T-helper 2 cell treated with Interferon-gamma antibody and Interleukin-4, amounts not matched to agents 5 μg/mL and 100 μg/mL, for 36 hours (primary cell): Measurements from ENCODE around the gene TMA7B.

Experiments
- DNase-seq: peaks from one replicate; pipeline ENCODE4 v3.0.0; 2021; ENCODE audit warnings: low spot score
- H3K27ac Mint-ChIP-seq: one replicate; pipeline ENCODE4 v1.8.0; 2021; ENCODE audit warnings: mild to moderate bottlenecking, mixed read lengths
- H3K27me3 Mint-ChIP-seq: one replicate; pipeline ENCODE4 v1.8.0; 2021; ENCODE audit warnings: low read depth, mixed read lengths
- H3K36me3 Mint-ChIP-seq: one replicate; pipeline ENCODE4 v1.8.0; 2021; ENCODE audit warnings: low read depth, mixed read lengths
- H3K4me1 Mint-ChIP-seq: one replicate; pipeline ENCODE4 v1.8.0; 2021; ENCODE audit warnings: low read depth, mixed read lengths
- H3K4me3 Mint-ChIP-seq: one replicate; pipeline ENCODE4 v1.8.0; 2022; ENCODE audit warnings: mild to moderate bottlenecking, moderate library complexity, mixed read lengths
- H3K9me3 Mint-ChIP-seq: one replicate; pipeline ENCODE4 v1.8.0; 2021; ENCODE audit warnings: mixed read lengths

TMA7B gene

DNA sequence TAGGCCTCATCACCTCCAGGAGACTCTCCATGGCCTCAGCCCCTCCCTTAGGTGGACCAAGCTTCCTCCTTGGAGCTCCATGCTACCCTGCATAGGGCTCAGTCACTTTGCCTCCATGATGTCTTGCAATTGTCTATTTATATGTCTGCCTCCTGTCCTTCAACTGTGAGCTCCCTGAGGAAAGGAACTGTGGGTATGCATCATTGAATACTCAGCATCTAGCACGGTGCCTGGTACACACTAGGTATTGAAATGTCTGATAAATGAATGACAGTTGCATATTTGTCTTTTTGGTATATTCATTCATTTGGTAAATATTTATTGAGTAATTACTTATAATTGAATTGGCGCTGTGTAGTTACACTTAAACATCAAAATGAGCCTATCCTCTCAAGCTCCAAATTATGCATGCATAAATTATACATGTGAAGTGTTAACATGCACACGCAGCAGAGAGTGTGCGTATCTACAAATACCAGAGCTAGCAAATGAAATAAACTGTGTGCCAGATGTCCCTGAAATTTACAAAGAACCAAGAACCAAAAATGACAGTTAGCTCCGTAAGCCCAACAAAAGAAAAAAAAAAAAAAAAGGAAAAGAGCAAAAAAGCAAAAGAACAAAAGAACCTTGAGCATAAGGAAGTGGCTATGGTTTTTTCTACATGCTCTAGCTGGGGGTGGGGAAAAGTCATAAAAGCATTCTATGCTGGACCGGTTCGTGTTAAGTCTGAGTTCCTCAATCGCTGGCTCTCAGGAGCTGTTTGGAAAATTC, 34.1 kb upstream of the TMA7B start:
- peak overlapping the region; percentile 87 for H3K27ac Mint-ChIP-seq
- no peaks in the 10 kb centered on the region for H3K9me3 Mint-ChIP-seq
- DNase-seq: no peak
- H3K4me1 Mint-ChIP-seq: peaks cover 46% of the 10 kb centered on the region
- no peaks in the 10 kb centered on the region for H3K27me3 Mint-ChIP-seq
- peaks cover 47% of the 10 kb centered on the region for H3K36me3 Mint-ChIP-seq
- no peak overlapping the region for H3K4me3 Mint-ChIP-seq

DNA sequence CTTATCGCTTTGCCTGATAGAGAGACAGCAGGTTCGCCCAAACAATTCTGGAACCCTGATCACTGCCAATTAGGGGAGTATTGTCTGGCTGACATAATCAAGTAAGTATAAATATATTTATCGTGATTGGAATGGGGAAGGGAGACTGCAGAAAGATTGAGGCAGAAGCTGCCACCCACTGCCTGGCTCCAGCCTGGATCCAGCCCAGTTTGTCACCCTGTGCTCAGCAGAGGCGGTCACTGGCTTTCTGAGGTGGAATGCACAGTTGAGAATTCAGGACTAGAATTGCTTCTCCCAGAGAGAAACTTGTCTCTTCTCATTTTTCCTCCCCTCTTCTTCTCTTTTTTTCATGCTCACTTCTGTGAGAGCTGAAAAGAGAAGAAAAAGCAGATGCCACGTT, 33.4 kb upstream of the TMA7B start:
- no peaks in the 10 kb centered on the region for H3K9me3 Mint-ChIP-seq
- H3K4me1 Mint-ChIP-seq: peaks cover 41% of the 10 kb centered on the region
- peaks cover 47% of the 10 kb centered on the region for H3K36me3 Mint-ChIP-seq
- H3K4me3 Mint-ChIP-seq: no peak overlapping the region
- H3K27me3 Mint-ChIP-seq: no peaks in the 10 kb centered on the region
- DNase-seq: no peak
- H3K27ac Mint-ChIP-seq: peak overlapping the region; percentile 87

DNA sequence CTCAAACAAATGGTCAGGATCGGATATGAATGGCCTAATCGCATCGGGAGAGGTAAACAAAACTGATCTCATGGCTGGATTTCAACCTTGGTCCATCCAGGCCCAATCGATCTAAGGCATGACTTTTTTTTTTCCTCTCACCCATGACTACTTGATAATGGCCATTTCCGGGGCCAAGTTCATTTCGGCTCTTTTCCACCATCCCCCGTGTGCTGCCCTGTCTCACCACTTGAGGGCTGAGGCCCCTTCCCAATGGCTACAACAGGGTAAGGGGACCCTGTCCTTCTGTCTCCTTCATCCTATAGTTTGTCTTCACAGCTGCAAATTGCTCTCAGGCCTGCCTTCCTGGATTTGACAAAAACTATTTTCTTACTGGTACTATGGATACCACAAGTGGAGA, 32.7 kb upstream of the TMA7B start:
- Mint-ChIP-seq H3K27me3 (no peaks in the 10 kb centered on the region), H3K36me3 (peaks cover 41% of the 10 kb centered on the region), H3K9me3 (no peaks in the 10 kb centered on the region), H3K27ac (no peak overlapping the region), H3K4me3 (no peak overlapping the region), H3K4me1 (peaks cover 33% of the 10 kb centered on the region)
- DNase-seq: peak; percentile 42

DNA sequence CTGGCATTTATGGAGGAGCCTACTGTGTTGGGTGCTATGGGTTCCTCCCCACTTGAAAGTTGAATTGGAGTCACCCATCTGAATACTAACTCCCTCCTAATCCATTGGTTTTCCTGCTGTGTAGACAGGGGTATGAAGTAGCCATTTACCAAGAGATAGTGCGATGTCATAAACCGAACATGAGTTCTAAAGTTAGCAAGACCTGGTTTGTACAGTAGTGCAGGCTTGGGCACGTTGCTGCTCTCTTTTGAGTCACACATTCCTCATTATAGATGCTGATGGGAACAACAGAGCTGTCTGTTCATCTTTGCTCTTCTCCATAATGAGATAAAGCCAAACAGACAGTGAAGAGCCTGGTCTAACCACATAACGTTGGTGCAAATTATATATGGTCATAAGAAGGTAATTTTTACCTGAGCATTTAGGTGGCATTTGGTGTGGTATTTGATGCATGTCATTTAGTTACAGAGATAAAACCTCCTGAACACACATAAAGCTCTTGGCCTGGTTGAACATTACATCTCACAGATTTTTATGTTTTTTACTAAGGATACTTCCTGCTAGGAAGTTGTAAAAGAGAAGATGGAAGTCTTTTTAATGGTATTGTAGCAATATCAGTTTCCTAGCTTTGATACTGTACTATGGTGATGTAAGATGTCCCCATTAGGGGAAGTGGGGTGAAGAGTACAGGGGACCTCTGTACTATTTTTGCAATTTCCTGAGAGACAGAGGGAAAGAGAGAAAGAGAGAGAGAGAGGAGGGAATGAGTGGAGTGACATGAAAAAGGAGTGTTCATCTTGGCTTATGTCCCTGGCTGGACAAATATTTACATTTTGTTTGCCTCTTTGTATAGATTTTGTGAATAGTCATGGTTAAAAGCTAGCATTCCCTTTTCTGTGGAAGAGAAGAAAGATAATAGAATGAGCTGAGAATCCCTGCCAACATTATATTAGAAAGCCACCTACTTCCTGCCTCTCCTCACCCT, 31.4 kb upstream of the TMA7B start:
- peaks cover 43% of the 10 kb centered on the region for H3K36me3 Mint-ChIP-seq
- H3K27ac Mint-ChIP-seq: no peak overlapping the region
- no peaks in the 10 kb centered on the region for H3K9me3 Mint-ChIP-seq
- no peaks in the 10 kb centered on the region for H3K27me3 Mint-ChIP-seq
- DNase-seq: no peak
- H3K4me1 Mint-ChIP-seq: peaks cover 32% of the 10 kb centered on the region
- H3K4me3 Mint-ChIP-seq: no peak overlapping the region

DNA sequence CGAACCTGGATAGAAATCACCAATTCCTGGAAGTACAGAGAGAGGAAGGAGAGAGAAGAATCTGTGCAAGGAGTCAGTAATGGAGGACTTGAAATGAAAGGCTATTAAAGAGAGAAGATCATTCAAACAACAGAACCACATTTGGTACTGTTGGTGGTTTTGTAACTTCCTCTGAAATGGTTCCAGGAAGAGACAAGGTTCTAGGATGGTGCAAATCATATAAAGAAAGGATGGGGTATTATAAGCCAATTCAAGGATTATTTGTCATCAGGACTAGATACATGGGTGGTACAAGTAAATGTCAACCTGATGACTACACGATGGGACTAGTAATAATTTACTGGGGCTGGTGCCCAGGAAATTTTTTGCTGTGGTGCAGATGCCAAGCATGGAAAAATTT, 28.9 kb upstream of the TMA7B start:
- peaks cover 34% of the 10 kb centered on the region for H3K4me1 Mint-ChIP-seq

DNA sequence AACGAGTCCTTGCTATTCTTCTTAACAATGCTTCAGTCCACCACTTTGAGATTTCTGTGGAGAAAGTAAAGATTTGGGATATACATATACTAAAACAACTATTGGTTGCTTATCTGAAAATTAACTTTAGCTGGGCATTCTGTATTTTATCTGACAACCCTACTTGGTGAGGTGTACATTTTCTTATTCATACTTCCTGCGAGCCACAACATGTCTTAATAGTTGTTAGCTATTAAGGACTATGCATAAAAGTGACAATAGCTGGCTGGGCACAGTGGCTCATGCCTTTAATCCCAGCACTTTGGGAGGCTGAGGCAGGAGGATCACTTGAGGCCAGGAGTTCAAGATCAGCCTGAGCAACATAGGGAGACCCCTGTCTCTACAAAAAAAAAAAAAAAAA, 28.0 kb upstream of the TMA7B start:
- H3K4me1 Mint-ChIP-seq: peaks cover 41% of the 10 kb centered on the region

More for the DNA sequence above, 28.9 kb upstream of the TMA7B start:
- H3K27me3 Mint-ChIP-seq: no peaks in the 10 kb centered on the region
- no peaks in the 10 kb centered on the region for H3K9me3 Mint-ChIP-seq
- DNase-seq: no peak
- peaks cover 41% of the 10 kb centered on the region for H3K36me3 Mint-ChIP-seq
- H3K27ac Mint-ChIP-seq: no peak overlapping the region
- no peak overlapping the region for H3K4me3 Mint-ChIP-seq

DNA sequence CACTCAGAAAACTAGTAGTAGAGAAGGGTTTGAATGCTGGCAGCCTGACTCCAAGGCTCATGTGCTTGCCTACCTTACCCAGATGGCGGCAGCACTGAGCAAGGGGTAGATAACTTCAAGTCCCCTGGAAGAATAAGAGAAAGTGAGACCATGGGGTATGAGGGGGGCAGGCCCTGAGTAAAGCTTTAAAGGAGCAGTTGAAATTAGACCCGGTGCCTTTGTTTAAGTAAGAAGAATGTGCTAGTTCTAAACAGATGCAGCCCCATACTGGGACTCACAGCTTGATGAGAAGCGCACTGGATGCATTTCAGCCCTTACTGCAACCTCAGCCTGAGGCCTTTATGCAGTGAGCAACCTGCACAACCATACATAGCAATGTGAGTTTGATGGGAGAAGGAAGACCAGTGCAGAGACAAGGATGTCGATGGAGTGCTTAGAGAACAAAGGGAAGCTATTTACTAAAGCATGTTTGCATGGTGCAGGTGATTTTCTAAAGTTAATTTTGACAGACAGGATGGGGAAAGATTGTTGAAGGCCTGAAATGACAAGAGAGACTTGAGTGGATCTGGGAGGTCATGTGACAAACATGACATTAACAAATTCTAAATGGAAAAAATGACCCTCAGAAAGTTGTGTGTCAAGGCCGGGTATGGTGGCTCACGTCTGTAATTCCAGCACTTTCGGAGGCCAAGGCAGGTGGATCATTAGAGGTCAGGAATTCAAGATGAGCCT, 27.1 kb upstream of the TMA7B start:
- DNase-seq: peak; percentile 52
- peaks cover 37% of the 10 kb centered on the region for H3K36me3 Mint-ChIP-seq
- peaks cover 50% of the 10 kb centered on the region for H3K4me1 Mint-ChIP-seq
- no peaks in the 10 kb centered on the region for H3K9me3 Mint-ChIP-seq
- peak overlapping the region; percentile 60 for H3K27ac Mint-ChIP-seq
- no peaks in the 10 kb centered on the region for H3K27me3 Mint-ChIP-seq
- peak overlapping the region; percentile 74 for H3K4me3 Mint-ChIP-seq

More for the DNA sequence above, 28.0 kb upstream of the TMA7B start:
- Mint-ChIP-seq H3K4me3 (no peak overlapping the region), H3K36me3 (peaks cover 42% of the 10 kb centered on the region), H3K27ac (no peak overlapping the region), H3K27me3 (no peaks in the 10 kb centered on the region), H3K9me3 (no peaks in the 10 kb centered on the region)
- no peak for DNase-seq

DNA sequence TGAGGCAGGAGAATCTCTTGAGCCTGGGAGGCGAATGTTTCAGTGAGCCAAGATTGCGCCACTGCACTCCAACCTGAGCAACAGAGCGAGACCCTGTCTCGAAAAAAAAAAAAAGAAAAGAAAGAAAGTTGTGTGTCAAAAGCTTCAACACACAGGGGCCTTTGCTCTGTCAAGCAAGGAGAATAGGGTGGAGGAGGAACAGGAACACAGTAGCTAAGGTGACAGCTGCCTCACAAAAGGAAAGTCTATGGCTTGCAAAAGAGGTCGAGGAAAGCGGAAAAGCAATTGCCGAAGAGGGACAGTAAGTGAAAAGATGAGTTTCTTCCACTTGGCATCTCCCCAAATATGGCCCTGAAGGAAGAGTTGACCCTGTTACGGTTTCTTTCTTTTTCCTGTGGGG, 26.5 kb upstream of the TMA7B start:
- Mint-ChIP-seq H3K4me1 (peaks cover 57% of the 10 kb centered on the region), H3K9me3 (no peaks in the 10 kb centered on the region), H3K27ac (peak overlapping the region; percentile 60), H3K4me3 (peak overlapping the region; percentile 74), H3K27me3 (no peaks in the 10 kb centered on the region), H3K36me3 (peaks cover 39% of the 10 kb centered on the region)
- DNase-seq: no peak

DNA sequence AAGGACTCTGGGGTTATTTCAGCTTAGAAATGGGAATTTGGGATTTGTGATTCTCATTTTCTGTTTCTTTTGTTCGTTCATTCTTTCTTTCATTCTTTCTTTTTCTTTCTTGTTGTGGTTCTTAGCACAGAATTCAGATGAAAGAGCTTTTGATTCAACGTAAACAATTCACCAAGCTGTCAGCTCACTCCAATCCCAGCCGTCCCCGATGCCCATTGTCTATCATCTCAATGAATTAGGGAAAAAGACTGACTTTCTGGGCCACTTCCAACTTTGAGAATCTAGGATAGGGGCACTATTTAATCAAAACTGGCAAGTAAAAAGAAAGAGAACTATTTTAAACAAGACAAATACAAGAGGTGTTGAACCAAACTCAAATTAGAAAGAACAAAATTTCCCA, 25.1 kb upstream of the TMA7B start:
- Mint-ChIP-seq H3K4me3 (peak overlapping the region; percentile 74), H3K36me3 (peaks cover 46% of the 10 kb centered on the region), H3K9me3 (no peaks in the 10 kb centered on the region), H3K4me1 (peaks cover 66% of the 10 kb centered on the region), H3K27me3 (no peaks in the 10 kb centered on the region), H3K27ac (peak overlapping the region; percentile 67)
- DNase-seq: no peak

DNA sequence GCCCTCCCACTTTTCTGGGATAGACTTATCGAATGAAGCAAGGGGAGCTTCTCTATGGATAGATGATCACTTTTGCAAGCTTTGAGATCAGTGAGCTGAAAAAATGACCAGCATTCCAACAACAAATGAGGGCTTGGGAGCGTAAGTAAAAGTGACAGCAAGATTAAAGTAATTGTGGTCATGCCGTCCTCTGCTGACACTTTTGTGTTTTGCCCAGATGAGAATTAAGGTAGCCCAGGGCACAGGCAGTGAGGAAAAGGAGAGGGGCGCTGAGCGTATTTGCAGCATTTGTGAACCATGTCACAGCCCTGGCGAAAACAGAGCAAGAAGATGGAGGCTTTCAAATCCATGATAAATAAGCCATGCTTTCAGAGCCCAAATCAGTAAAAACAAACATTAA, 24.6 kb upstream of the TMA7B start:
- Mint-ChIP-seq H3K4me3 (peak overlapping the region; percentile 74), H3K36me3 (peaks cover 51% of the 10 kb centered on the region), H3K27ac (peak overlapping the region; percentile 69), H3K4me1 (peaks cover 71% of the 10 kb centered on the region), H3K9me3 (no peaks in the 10 kb centered on the region), H3K27me3 (no peaks in the 10 kb centered on the region)
- no peak for DNase-seq

DNA sequence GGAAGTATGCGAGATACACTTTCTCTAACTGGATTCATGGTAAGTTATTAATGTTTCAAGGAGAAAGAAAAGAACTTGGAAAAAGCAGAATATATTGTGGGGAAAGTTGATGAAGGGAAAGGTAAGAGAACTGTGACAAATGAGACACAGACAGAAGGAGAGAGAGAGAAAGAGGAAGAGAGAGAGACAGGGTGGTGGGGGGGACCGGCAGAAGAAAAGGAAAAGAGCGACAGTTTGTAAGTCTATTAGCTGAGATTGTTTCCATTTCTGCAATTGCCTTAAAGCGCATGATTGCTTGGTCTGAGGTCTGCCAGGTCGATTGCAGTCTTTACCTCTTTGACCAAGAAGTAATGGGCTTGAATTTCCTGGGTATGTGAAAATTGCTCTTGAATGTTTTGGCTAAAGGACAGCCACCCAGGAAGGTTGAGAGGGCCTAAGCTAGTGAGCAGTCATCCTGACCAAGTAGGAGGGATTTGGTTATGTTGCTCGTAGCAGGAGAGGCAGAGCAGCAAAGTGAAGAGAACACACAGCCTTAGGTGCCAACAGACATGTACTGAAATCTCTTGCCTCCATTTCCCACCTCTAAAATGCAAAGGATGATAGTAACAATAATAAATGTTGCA, 23.6 kb upstream of the TMA7B start:
- Mint-ChIP-seq H3K36me3 (peaks cover 61% of the 10 kb centered on the region), H3K27ac (peak overlapping the region; percentile 75), H3K9me3 (no peaks in the 10 kb centered on the region), H3K4me1 (peaks cover 79% of the 10 kb centered on the region), H3K4me3 (peak overlapping the region; percentile 74), H3K27me3 (no peaks in the 10 kb centered on the region)
- DNase-seq: no peak

DNA sequence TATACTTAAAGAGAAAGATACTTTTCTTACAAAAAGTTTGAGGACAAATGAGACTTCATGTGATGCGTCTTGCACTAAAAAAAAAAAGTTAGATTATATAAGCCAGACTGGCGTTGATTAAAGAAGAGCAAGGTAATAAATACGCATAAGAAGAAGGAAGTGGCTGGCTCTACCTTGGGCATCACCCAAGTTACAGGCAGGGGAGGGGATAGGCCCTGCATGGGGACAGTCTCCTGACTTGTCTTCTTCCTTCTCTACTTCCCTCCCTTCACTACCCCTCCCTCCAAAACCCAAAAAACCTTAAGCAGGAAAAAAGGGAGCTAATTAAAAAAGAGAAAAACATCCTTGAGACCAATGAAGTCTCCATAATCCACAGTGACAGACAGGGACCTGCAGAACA, 22.3 kb upstream of the TMA7B start:
- peaks cover 88% of the 10 kb centered on the region for H3K4me1 Mint-ChIP-seq
- no peaks in the 10 kb centered on the region for H3K27me3 Mint-ChIP-seq
- H3K9me3 Mint-ChIP-seq: no peaks in the 10 kb centered on the region
- peak overlapping the region; percentile 74 for H3K4me3 Mint-ChIP-seq
- DNase-seq: no peak
- H3K27ac Mint-ChIP-seq: peak overlapping the region; percentile 33
- peaks cover 65% of the 10 kb centered on the region for H3K36me3 Mint-ChIP-seq

DNA sequence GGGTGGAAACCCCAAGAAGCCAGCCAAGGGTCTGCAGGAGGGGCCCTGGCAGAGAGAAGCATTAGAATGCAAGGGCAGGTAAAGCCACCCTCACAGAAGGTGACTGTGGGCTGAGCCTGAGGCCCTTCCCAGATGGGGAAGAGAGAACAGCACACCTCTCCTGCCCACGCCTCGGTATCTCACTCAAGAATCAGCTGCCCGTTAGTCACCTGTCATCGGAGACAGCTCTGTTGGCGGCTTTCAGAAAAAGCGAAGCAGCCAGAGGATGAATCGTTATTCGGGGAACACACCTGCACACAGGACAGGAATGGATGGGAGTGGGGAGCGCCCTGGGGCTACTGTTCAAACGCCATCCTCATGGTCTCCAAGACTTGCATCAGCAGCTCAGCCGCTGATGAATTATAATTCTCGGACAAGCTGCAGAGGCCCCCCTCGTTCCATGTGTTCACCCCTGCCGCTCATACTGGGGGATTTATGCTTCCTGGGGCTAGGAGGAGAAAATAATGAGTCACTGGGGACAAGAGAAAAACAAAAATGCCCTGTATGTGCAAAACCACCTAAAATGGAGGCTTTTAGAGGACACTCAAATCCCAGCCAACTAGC, 21.6 kb upstream of the TMA7B start:
- peaks cover 89% of the 10 kb centered on the region for H3K4me1 Mint-ChIP-seq
- H3K9me3 Mint-ChIP-seq: no peaks in the 10 kb centered on the region
- peaks cover 64% of the 10 kb centered on the region for H3K36me3 Mint-ChIP-seq
- peak overlapping the region; percentile 33 for H3K27ac Mint-ChIP-seq
- no peaks in the 10 kb centered on the region for H3K27me3 Mint-ChIP-seq
- H3K4me3 Mint-ChIP-seq: peak overlapping the region; percentile 74
- DNase-seq: peak; percentile 62
